ENCODE measurements around the gene NEURL1.

DNA sequence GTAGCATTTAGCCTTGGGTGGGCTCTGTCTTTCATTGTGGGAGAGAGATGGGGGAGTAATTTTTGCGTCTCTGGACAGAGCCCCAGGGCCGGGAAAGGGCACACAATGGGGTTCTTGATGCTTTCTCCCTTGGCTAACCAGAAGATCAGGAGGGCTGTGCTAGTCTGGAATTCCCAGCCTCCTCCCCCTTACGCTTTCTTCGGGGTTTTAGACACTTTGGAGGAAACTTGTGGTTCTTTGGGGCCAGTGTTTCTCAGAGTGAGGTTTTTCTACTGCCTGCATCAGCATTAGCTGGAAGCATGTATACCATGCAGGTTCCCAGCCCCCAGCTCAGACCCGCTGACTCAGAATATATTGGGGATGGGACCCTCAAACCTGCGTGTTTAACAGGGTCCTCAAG lies 7.0 kb downstream of the NEURL1 start:
- TF ChIP-seq POLR2A (IDR thresholded peaks at IDR 0.05) (no peak), EP300 (IDR thresholded peaks at IDR 0.05) (no peak)
- TF ChIP-seq, protein P1, sequence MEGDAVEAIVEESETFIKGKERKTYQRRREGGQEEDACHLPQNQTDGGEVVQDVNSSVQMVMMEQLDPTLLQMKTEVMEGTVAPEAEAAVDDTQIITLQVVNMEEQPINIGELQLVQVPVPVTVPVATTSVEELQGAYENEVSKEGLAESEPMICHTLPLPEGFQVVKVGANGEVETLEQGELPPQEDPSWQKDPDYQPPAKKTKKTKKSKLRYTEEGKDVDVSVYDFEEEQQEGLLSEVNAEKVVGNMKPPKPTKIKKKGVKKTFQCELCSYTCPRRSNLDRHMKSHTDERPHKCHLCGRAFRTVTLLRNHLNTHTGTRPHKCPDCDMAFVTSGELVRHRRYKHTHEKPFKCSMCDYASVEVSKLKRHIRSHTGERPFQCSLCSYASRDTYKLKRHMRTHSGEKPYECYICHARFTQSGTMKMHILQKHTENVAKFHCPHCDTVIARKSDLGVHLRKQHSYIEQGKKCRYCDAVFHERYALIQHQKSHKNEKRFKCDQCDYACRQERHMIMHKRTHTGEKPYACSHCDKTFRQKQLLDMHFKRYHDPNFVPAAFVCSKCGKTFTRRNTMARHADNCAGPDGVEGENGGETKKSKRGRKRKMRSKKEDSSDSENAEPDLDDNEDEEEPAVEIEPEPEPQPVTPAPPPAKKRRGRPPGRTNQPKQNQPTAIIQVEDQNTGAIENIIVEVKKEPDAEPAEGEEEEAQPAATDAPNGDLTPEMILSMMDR (IDR thresholded peaks at IDR 0.05), result no peak

Data from ovary (tissue), 3 donors.